Left lung (tissue), 10 donors: ENCODE data around the gene TSPAN11. TPM values are rescaled to one million over a fixed set of nuclear protein-coding genes. Genes with fewer than 3 reads are reported as not detected.

Source experiments
- ATAC-seq: fragments of 200-7000 bp; cut with Tn5 transposase; one replicate; pipeline ENCODE4 v1.9.1; 2020; ENCODE audit warnings: moderate library complexity
- DNase-seq, 4 donors: peaks; one replicate each; pipeline ENCODE4 v3.0.0-alpha.2; 2013 to 2020
- H3K27ac ChIP-seq, 2 donors: fragments of 200-600 bp; sonication (generic) in 1 of 2; one replicate each; pipeline versions ENCODE4 v1.5.0 to v1.8.0; 2020 to 2021
- H3K27me3 ChIP-seq, 2 donors: fragments of 200-600 bp; sonication (generic) in 1 of 2; one replicate each; pipeline versions ENCODE4 v1.5.0 to v1.8.0; 2020 to 2021
- H3K36me3 ChIP-seq, 2 donors: fragments of 200-600 bp; sonication (generic) in 1 of 2; one replicate each; pipeline versions ENCODE4 v1.5.0 to v1.8.0; 2020 to 2021
- H3K4me1 ChIP-seq, 2 donors: fragments of 200-600 bp; one replicate each; pipeline ENCODE4 v1.8.0; 2021
- H3K4me3 ChIP-seq, 2 donors: fragments of 200-600 bp; sonication (generic) in 1 of 2; one replicate each; pipeline versions ENCODE4 v1.5.0 to v1.8.0; 2020 to 2021; ENCODE audit warnings: mild to moderate bottlenecking in 1 of 2
- H3K9me3 ChIP-seq, 2 donors: fragments of 200-600 bp; sonication (generic) in 1 of 2; one replicate each; pipeline versions ENCODE4 v1.5.0 to v1.8.0; 2020 to 2021
- intact Hi-C, 2 donors: fragments of 100-400 bp; cut with DNase I; formaldehyde crosslinking; loops; one replicate each; pipeline versions ENCODE4 v1.11.2 to v1.14.2; 2022
- polyA plus RNA-seq, 6 donors: library from polyadenylated mRNA; unstranded; fragments of 120-200 nt; gene quantifications; one replicate each; pipeline ENCODE4 v1.2.1, GENCODE V29; 2013; ENCODE audit not compliant: insufficient read length in 6 of 6
- total RNA-seq, 2 donors: library from RNA; stranded (reverse); fragmentation: NEBNext Ultra II Directional; extraction: Animal tissue kit (Norgen Biotek cat#: 25700); gene quantifications; one replicate each; pipeline ENCODE4 v1.2.1, GENCODE V29; 2021
- TF ChIP-seq, protein P1 (sequence below), 2 donors: fragments of 200-600 bp; sonication (generic) in 1 of 2; IDR thresholded peaks; one replicate each; pipeline versions ENCODE4 v1.5.0 to v1.8.0; 2021; ENCODE audit warnings: antibody characterized with exemption in 2 of 2
- donor health status: DM: no; HTN: yes; CAD: no.
- donor health status: DM: no; HTN: no; CAD: no.

The TSPAN11 gene
- total and polyA plus RNA-seq, 8 donors, result 4.1 to 18.2 (median 14.7) TPM

DNA sequence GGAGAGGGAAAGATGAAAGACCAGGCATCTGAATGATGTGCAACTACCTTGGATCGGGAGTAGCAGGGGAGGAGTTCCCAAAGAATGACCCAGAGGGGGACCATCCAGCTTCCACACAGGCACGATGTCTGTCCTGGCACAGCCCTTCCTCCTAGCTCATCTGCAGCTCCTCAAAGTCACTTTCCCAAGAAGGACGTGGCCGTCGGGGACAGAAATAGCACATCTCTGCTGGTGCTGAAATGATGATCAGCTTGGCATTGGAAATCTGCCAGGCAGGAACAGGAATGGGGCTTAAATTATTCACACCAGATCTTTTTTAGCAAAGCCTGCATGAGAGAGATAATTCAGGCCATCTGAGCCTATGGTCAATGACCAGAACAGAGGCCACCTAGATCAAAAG is 41.7 kb downstream of the TSPAN11 start:
- no peaks in the 10 kb centered on the region for H3K36me3 ChIP-seq
- DNase-seq, result no peak
- no peak overlapping the region for H3K27ac ChIP-seq
- H3K4me3 ChIP-seq, result no peak overlapping the region
- no peaks in the 10 kb centered on the region for H3K9me3 ChIP-seq
- H3K4me1 ChIP-seq, result no peaks in the 10 kb centered on the region
- ATAC-seq, result no peak
- intact Hi-C loops, result no loop called here
- TF ChIP-seq, protein P1, sequence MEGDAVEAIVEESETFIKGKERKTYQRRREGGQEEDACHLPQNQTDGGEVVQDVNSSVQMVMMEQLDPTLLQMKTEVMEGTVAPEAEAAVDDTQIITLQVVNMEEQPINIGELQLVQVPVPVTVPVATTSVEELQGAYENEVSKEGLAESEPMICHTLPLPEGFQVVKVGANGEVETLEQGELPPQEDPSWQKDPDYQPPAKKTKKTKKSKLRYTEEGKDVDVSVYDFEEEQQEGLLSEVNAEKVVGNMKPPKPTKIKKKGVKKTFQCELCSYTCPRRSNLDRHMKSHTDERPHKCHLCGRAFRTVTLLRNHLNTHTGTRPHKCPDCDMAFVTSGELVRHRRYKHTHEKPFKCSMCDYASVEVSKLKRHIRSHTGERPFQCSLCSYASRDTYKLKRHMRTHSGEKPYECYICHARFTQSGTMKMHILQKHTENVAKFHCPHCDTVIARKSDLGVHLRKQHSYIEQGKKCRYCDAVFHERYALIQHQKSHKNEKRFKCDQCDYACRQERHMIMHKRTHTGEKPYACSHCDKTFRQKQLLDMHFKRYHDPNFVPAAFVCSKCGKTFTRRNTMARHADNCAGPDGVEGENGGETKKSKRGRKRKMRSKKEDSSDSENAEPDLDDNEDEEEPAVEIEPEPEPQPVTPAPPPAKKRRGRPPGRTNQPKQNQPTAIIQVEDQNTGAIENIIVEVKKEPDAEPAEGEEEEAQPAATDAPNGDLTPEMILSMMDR (IDR thresholded peaks at IDR 0.05), result no peak
- no peaks in the 10 kb centered on the region for H3K27me3 ChIP-seq

DNA sequence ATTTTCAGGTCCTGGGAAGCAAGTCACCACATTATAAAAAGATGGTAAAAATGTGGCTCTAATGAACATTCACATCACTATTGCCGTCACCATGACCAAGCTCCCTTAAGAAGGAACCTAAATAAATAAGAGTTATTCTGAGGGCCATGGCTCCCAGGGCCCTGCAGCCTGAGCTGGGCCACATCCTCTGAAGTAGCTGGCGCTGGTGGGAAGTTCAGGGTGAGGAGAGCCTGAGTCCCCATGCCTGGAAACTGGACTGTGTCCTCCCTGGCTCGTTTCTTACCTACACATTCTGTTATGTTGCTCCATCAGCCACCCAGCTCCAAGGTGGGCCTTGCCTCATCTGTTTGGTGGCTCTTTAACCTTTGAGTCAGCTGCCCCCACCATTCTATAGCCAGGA is 42.5 kb downstream of the TSPAN11 start:
- DNase-seq, result no peak
- H3K4me1 ChIP-seq, result no peaks in the 10 kb centered on the region
- TF ChIP-seq, protein P1 (IDR thresholded peaks at IDR 0.05), result no peak
- no peaks in the 10 kb centered on the region for H3K27me3 ChIP-seq
- H3K4me3 ChIP-seq, result no peak overlapping the region
- H3K36me3 ChIP-seq, result no peaks in the 10 kb centered on the region
- H3K9me3 ChIP-seq, result no peaks in the 10 kb centered on the region
- no peak overlapping the region for H3K27ac ChIP-seq
- intact Hi-C loops, result no loop called here
- ATAC-seq, result no peak

DNA sequence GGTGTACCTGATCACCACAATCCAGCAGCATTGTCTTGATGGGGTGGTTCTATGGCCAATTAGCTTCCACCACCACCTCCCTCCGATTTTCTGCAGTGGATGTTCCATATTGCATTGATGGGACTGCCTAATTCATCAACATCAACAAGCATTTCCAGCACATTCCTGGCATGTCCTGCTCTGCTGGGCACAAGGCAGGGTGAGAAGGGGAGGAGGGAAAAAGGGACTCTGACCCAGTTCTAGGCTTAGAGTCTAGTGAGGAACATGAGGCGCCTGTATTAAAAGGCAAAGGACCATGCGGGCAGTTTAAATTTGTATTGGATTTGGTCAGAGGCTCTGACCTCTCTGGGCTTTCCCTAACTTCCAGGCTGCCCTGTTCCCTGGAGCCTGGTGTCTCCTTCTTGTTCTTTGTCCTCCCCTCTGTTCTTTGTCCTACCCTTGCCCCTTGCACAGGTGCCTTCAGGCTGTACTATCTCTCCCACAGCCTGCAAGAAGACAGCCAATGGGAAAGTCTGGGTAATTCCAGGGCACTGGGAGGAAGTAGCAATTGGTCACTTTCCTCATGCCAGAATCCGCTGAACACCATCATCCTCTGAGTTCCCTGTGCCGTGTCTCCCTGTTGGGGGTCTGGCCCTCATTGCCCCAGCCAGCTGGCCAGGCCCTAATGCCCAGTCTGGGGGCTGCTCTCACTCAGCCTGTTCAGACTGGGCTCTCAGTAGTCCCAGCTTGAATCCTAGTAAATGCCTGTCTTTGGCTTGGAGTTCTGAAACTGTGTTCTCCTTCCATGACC is 43.3 kb downstream of the TSPAN11 start:
- H3K27ac ChIP-seq, result no peak overlapping the region
- no peak for ATAC-seq
- no peaks in the 10 kb centered on the region for H3K9me3 ChIP-seq
- H3K36me3 ChIP-seq, result no peaks in the 10 kb centered on the region
- H3K4me3 ChIP-seq, result no peak overlapping the region
- no peak for DNase-seq
- TF ChIP-seq, protein P1 (IDR thresholded peaks at IDR 0.05), result no peak
- no peaks in the 10 kb centered on the region for H3K4me1 ChIP-seq
- intact Hi-C loops, result loop anchor here in 1 of 2 donors (5.0 kb wide), 1 partner anchor 52 kb away; no protein-coding TSS in a partner anchor
- no peaks in the 10 kb centered on the region for H3K27me3 ChIP-seq

GRCh38 chr12:30970559-30971197 is 44.1 kb downstream of the TSPAN11 start:
- peak in 2 of 4 donors; percentile 26 to 51 for DNase-seq
- Histone ChIP-seq H3K9me3 (no peaks in the 10 kb centered on the region), H3K4me3 (no peak overlapping the region), H3K4me1 (no peaks in the 10 kb centered on the region), H3K27me3 (peaks cover 0 to under 1% of the 10 kb centered on the region in 2 donors), H3K27ac (no peak overlapping the region), H3K36me3 (no peaks in the 10 kb centered on the region)
- TF ChIP-seq, protein P1 (IDR thresholded peaks at IDR 0.05), result no peak
- ATAC-seq, result no peak
- intact Hi-C loops, result loop anchor here in 1 of 2 donors (5.0 kb wide), 1 partner anchor 52 kb away; no protein-coding TSS in a partner anchor

- no peak for ATAC-seq
- intact Hi-C loops, result loop anchor here in 1 of 2 donors (5.0 kb wide), 1 partner anchor 50 kb away; no protein-coding TSS in a partner anchor
- TF ChIP-seq, protein P1 (IDR thresholded peaks at IDR 0.05), result no peak
These were observed 45.5 kb downstream of the TSPAN11 start for GRCh38 chr12:30972035-30972434.

More at GRCh38 chr12:30972035-30972434, 45.5 kb downstream of the TSPAN11 start:
- Histone ChIP-seq H3K27me3 (peaks cover 0 to 8% of the 10 kb centered on the region in 2 donors), H3K9me3 (no peaks in the 10 kb centered on the region), H3K4me1 (no peaks in the 10 kb centered on the region), H3K36me3 (no peaks in the 10 kb centered on the region), H3K27ac (no peak overlapping the region), H3K4me3 (no peak overlapping the region)
- DNase-seq, result no peak
